Fibroblast of lung (primary cell): ENCODE measurements around the gene ATP2B2. TPM values are rescaled to one million over a fixed set of nuclear protein-coding genes. Genes with fewer than 3 reads are reported as not detected.

Experiments used
- DNase-seq, 2 donors: peaks; one replicate each; pipeline versions ENCODE4 v3.0.0 to v3.0.0-alpha.2; 2010; ENCODE audit warnings: low read depth in 2 of 2
- H2AFZ ChIP-seq: 2 replicates; pipeline ENCODE4 v1.5.1; 2012; ENCODE audit warnings: low read length, control low read depth, inconsistent platforms
- H3K27ac ChIP-seq: 2 replicates; pipeline ENCODE4 v1.5.1; 2011; ENCODE audit warnings: low read length, control low read depth; ENCODE audit not compliant: insufficient read depth
- H3K27me3 ChIP-seq: 2 replicates; pipeline ENCODE4 v1.5.1; 2011; ENCODE audit warnings: mild to moderate bottlenecking, low read length; ENCODE audit not compliant: control insufficient read depth, insufficient read depth
- H3K36me3 ChIP-seq: 2 replicates; pipeline ENCODE4 v1.5.1; 2011; ENCODE audit warnings: low read length; ENCODE audit not compliant: control insufficient read depth, insufficient read depth
- H3K4me1 ChIP-seq: 2 replicates; pipeline ENCODE4 v1.5.1; 2011; ENCODE audit warnings: low read length; ENCODE audit not compliant: control insufficient read depth, insufficient read depth; ENCODE audit errors: extremely low read depth
- H3K4me2 ChIP-seq: 2 replicates; pipeline ENCODE4 v1.5.1; 2011; ENCODE audit warnings: low read length, control low read depth; ENCODE audit not compliant: insufficient read depth; ENCODE audit errors: extremely low read depth
- H3K4me3 ChIP-seq, 4 experiments: fragments of 200-600 bp in 1 of 4; sonication (generic) in 1 of 4; replicated peaks in 1 of 4; 2 replicates each; pipeline ENCODE4 v1.5.1; 2011 to 2016; ENCODE audit warnings: low read length in 4 of 4, low read depth in 3 of 4, mild to moderate bottlenecking in 3 of 4, control low read depth in 2 of 4, inconsistent platforms in 1 of 4, mixed read lengths in 1 of 4; ENCODE audit not compliant: insufficient read depth in 1 of 4; ENCODE audit errors: control extremely low read depth in 1 of 4
- H3K79me2 ChIP-seq: 2 replicates; pipeline ENCODE4 v1.5.1; 2012; ENCODE audit warnings: mild to moderate bottlenecking, low read length, inconsistent platforms; ENCODE audit not compliant: control insufficient read depth, insufficient read depth
- H3K9ac ChIP-seq: 2 replicates; pipeline ENCODE4 v1.5.1; 2011; ENCODE audit warnings: mild to moderate bottlenecking, low read length, control low read depth; ENCODE audit not compliant: insufficient read depth
- H3K9me3 ChIP-seq: 2 replicates; pipeline ENCODE4 v1.5.1; 2012; ENCODE audit warnings: low read depth, low read length; ENCODE audit not compliant: control insufficient read depth, insufficient read depth
- H4K20me1 ChIP-seq: 2 replicates; pipeline ENCODE4 v1.5.1; 2011; ENCODE audit warnings: low read length; ENCODE audit not compliant: control insufficient read depth, insufficient read depth; ENCODE audit errors: extremely low read depth
- EZH2 ChIP-seq: IDR thresholded peaks from 2 replicates; pipeline ENCODE4 v1.5.1; 2012; ENCODE audit warnings: low read length, control low read depth, mild to moderate bottlenecking; ENCODE audit errors: missing control alignments
- polyA plus RNA-seq, 2 donors: library from polyadenylated mRNA; depleted of rRNA in 1 of 2; stranded (reverse) in 1 of 2; unstranded in 1 of 2; fragments of >200 nt; gene quantifications; 2 replicates each; pipeline ENCODE4 v1.2.1, GENCODE V29; 2011 to 2012; ENCODE audit warnings: missing spikeins in 1 of 2
- total RNA-seq: library from RNA; depleted of rRNA; stranded (reverse); fragments of >200 nt; gene quantifications from 2 replicates; pipeline ENCODE4 v1.2.1, GENCODE V29; 2014
- TF ChIP-seq, protein P1 (sequence below), 2 donors: IDR thresholded peaks in 1 of 2; conservative IDR thresholded peaks in 1 of 2; 1 replicate in 1 of 2; 2 replicates in 1 of 2; pipeline ENCODE4 v1.5.1; 2011 to 2012; ENCODE audit warnings: low read length in 2 of 2, control low read depth in 1 of 2, inconsistent platforms in 1 of 2, low read depth in 1 of 2, mild to moderate bottlenecking in 1 of 2

ATP2B2 gene
- total and polyA plus RNA-seq, 2 donors (not counting 1 experiment from before 2014, with no cell fraction given), result not detected

DNA sequence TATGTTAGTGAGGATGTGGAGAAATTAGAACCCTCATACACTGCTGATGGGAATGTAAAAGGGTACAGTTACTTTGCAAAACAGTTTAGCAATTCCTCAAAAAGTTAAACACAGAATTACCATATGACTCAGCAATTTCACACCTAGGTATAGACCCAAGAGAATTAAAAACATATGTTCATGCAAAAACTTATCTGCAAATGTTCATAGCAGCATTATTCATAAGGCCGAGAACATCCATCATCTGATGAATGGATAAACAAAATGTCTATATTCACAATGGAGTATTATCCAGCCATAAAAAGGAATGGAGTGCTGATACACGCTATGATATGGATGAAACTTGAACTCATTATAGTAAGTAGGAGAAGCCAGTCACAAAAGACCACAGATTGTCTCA is 194.8 kb downstream of the ATP2B2 start:
- no peak overlapping the region for H3K4me3 ChIP-seq
- H3K27me3 ChIP-seq, result no peaks in the 10 kb centered on the region
- no peak overlapping the region for H2AFZ ChIP-seq
- no peaks in the 10 kb centered on the region for H3K9me3 ChIP-seq
- no peaks in the 10 kb centered on the region for H3K79me2 ChIP-seq
- peaks cover 6% of the 10 kb centered on the region for H3K4me1 ChIP-seq
- no peak overlapping the region for H3K27ac ChIP-seq
- H4K20me1 ChIP-seq, result no peaks in the 10 kb centered on the region
- peak; percentile 61 to 78 for DNase-seq
- TF ChIP-seq, protein P1, sequence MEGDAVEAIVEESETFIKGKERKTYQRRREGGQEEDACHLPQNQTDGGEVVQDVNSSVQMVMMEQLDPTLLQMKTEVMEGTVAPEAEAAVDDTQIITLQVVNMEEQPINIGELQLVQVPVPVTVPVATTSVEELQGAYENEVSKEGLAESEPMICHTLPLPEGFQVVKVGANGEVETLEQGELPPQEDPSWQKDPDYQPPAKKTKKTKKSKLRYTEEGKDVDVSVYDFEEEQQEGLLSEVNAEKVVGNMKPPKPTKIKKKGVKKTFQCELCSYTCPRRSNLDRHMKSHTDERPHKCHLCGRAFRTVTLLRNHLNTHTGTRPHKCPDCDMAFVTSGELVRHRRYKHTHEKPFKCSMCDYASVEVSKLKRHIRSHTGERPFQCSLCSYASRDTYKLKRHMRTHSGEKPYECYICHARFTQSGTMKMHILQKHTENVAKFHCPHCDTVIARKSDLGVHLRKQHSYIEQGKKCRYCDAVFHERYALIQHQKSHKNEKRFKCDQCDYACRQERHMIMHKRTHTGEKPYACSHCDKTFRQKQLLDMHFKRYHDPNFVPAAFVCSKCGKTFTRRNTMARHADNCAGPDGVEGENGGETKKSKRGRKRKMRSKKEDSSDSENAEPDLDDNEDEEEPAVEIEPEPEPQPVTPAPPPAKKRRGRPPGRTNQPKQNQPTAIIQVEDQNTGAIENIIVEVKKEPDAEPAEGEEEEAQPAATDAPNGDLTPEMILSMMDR (conservative IDR thresholded peaks at IDR 0.05 in 1 of 2, IDR thresholded peaks at IDR 0.05 in 1 of 2; ENCODE audit: low read depth in 1 of 2, low read length in 2 of 2), result no peak
- TF ChIP-seq EZH2, result no peak
- peaks cover 28% of the 10 kb centered on the region for H3K36me3 ChIP-seq
- no peak overlapping the region for H3K9ac ChIP-seq
- no peak overlapping the region for H3K4me2 ChIP-seq

DNA sequence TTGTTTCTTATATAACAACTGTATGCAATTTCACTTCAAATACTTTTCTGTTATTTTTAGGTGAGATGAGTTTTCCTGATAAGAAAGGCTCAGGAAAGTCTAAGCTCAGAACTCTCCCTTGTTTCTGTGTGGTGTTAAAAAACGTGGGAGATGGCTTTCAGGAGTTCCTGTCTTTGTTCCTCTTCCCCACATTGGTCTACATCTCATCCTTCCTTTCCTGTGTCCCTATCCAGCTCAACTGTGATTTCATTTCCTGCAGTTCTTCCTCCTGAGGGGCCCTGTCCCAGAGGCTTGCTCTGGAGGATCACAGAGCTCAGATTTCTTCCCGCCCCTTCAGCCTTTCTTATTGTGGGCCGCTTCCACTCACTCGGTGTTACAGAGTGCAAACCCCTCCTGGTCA is 195.7 kb downstream of the ATP2B2 start:
- Histone ChIP-seq H3K36me3 (peaks cover 31% of the 10 kb centered on the region), H3K79me2 (no peaks in the 10 kb centered on the region), H3K4me2 (no peak overlapping the region), H3K27me3 (no peaks in the 10 kb centered on the region), H3K4me3 (no peak overlapping the region), H3K9me3 (no peaks in the 10 kb centered on the region), H3K27ac (no peak overlapping the region), H4K20me1 (no peaks in the 10 kb centered on the region), H3K9ac (no peak overlapping the region), H2AFZ (no peak overlapping the region), H3K4me1 (peaks cover 6% of the 10 kb centered on the region)
- TF ChIP-seq EZH2, result no peak
- TF ChIP-seq, protein P1 (conservative IDR thresholded peaks at IDR 0.05 in 1 of 2, IDR thresholded peaks at IDR 0.05 in 1 of 2; ENCODE audit: low read depth in 1 of 2, low read length in 2 of 2), result no peak
- DNase-seq, result no peak

DNA sequence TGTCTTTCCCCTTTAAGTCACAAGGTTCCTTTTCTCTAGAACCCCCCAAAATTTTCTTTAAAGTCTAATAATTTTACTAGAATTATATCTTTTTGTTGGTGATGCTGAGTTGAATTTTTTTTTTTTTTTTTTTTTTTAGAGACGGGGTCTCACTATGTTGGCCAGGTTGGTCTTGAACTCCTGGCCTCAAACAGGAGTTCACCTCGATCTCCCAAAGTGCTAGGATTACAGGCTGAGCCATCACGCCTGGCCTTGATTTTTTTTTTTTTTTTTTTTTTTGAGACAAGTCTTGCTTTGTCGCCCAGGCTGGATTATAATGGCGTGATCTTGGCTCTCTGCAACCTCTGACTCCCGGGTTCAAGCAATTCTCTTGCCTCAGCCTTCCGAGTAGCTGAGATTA is 196.7 kb downstream of the ATP2B2 start:
- H3K27ac ChIP-seq, result no peak overlapping the region

More for the DNA sequence above, 196.7 kb downstream of the ATP2B2 start:
- H3K36me3 ChIP-seq, result peaks cover 35% of the 10 kb centered on the region
- H3K9me3 ChIP-seq, result no peaks in the 10 kb centered on the region
- no peaks in the 10 kb centered on the region for H3K79me2 ChIP-seq
- no peak overlapping the region for H2AFZ ChIP-seq
- TF ChIP-seq EZH2, result no peak
- TF ChIP-seq, protein P1 (conservative IDR thresholded peaks at IDR 0.05 in 1 of 2, IDR thresholded peaks at IDR 0.05 in 1 of 2; ENCODE audit: low read depth in 1 of 2, low read length in 2 of 2), result no peak
- H3K4me3 ChIP-seq, result no peak overlapping the region
- no peaks in the 10 kb centered on the region for H3K27me3 ChIP-seq
- no peak overlapping the region for H3K9ac ChIP-seq
- DNase-seq, result no peak
- peaks cover 6% of the 10 kb centered on the region for H3K4me1 ChIP-seq
- no peaks in the 10 kb centered on the region for H4K20me1 ChIP-seq
- no peak overlapping the region for H3K4me2 ChIP-seq
